ENCODE results near the gene OR2T27. TPM values are rescaled to one million over a fixed set of nuclear protein-coding genes. Genes with fewer than 3 reads are reported as not detected.

Gene OR2T27
- total and polyA plus RNA-seq, 7 donors: not detected

GRCh38 chr1:248697907-248698306 is 42.6 kb upstream of the OR2T27 start:
- 72 to 77% (median 75%) methylated on average over 6 of the region's 6 CpGs for WGBS, 3 donors
- ATAC-seq (no peak), DNase-seq (no peak)
- H3K4me3 ChIP-seq: no peak overlapping the region
- H3K36me3 ChIP-seq (ENCODE audit: insufficient read depth in 1 of 2, low read depth in 1 of 2): no peaks in the 10 kb centered on the region
- TF ChIP-seq, protein P1, sequence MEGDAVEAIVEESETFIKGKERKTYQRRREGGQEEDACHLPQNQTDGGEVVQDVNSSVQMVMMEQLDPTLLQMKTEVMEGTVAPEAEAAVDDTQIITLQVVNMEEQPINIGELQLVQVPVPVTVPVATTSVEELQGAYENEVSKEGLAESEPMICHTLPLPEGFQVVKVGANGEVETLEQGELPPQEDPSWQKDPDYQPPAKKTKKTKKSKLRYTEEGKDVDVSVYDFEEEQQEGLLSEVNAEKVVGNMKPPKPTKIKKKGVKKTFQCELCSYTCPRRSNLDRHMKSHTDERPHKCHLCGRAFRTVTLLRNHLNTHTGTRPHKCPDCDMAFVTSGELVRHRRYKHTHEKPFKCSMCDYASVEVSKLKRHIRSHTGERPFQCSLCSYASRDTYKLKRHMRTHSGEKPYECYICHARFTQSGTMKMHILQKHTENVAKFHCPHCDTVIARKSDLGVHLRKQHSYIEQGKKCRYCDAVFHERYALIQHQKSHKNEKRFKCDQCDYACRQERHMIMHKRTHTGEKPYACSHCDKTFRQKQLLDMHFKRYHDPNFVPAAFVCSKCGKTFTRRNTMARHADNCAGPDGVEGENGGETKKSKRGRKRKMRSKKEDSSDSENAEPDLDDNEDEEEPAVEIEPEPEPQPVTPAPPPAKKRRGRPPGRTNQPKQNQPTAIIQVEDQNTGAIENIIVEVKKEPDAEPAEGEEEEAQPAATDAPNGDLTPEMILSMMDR (IDR thresholded peaks at IDR 0.05): no peak
- intact Hi-C loops (cut with DNase I): loop anchor here in 1 of 2 donors (5.0 kb wide), 1 partner anchor 109 kb away; no protein-coding TSS in a partner anchor
- no peak overlapping the region for H3K27ac ChIP-seq
- no peaks in the 10 kb centered on the region for H3K4me1 ChIP-seq
- H3K27me3 ChIP-seq (ENCODE audit: insufficient read depth in 3 of 3, low read length in 2 of 3): peaks cover 0 to 2% (median 0%) of the 10 kb centered on the region in 3 donors
- H3K9me3 ChIP-seq: no peaks in the 10 kb centered on the region

DNA sequence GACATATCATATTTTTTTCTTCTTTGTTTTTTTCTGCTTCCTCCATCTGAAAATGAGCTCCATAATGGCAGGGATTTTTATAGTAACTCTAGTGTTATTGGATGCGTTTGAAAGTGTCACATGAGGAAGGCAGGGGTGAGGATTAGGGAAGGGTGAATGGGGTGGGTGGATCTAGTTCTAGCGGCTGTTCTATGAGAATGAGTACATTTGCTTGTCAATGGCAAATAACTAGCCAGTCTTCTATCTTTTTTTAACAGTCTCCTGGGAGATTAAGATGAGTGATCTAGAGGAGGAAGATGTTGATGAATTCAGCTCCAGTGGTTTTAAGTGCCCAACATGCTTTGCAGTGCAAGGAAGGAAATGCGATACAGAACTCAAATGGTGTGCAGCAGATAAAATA is 41.4 kb upstream of the OR2T27 start:
- intact Hi-C loops (cut with DNase I): loop anchor here in 1 of 2 donors (5.0 kb wide), 1 partner anchor 111 kb away; no protein-coding TSS in a partner anchor
- peaks cover 0 to 4% (median 0%) of the 10 kb centered on the region in 3 donors for H3K27me3 ChIP-seq (ENCODE audit: insufficient read depth in 3 of 3, low read length in 2 of 3)
- H3K4me1 ChIP-seq: no peaks in the 10 kb centered on the region
- WGBS, 3 donors: 81 to 82% (median 81%) methylated on average over 3 of the region's 3 CpGs
- H3K36me3 ChIP-seq (ENCODE audit: insufficient read depth in 1 of 2, low read depth in 1 of 2): no peaks in the 10 kb centered on the region
- ATAC-seq (no peak), DNase-seq (no peak)
- TF ChIP-seq, protein P1 (IDR thresholded peaks at IDR 0.05): no peak
- no peak overlapping the region for H3K4me3 ChIP-seq
- no peaks in the 10 kb centered on the region for H3K9me3 ChIP-seq
- H3K27ac ChIP-seq: no peak overlapping the region

GRCh38 chr1:248696261-248696660 is 40.9 kb upstream of the OR2T27 start:
- WGBS, 3 donors: 54 to 68% (median 61%) methylated on average over 3 of the region's 3 CpGs
- Histone ChIP-seq H3K4me1 (no peaks in the 10 kb centered on the region), H3K27ac (no peak overlapping the region), H3K9me3 (no peaks in the 10 kb centered on the region), H3K27me3 (ENCODE audit: insufficient read depth in 3 of 3, low read length in 2 of 3) (peaks cover 0 to 4% (median 0%) of the 10 kb centered on the region in 3 donors), H3K4me3 (no peak overlapping the region), H3K36me3 (ENCODE audit: insufficient read depth in 1 of 2, low read depth in 1 of 2) (no peaks in the 10 kb centered on the region)
- TF ChIP-seq, protein P1 (IDR thresholded peaks at IDR 0.05): no peak
- ATAC-seq: no peak
- no peak for DNase-seq
- intact Hi-C loops (cut with DNase I): loop anchor here in 1 of 2 donors (5.0 kb wide), 1 partner anchor 111 kb away; no protein-coding TSS in a partner anchor

- 86 to 88% (median 86%) methylated on average over 13 of the region's 13 CpGs for WGBS, 3 donors
- H3K4me1 ChIP-seq: no peaks in the 10 kb centered on the region
- TF ChIP-seq, protein P1 (IDR thresholded peaks at IDR 0.05): no peak
- intact Hi-C loops (cut with DNase I): loop anchor here in 1 of 2 donors (5.0 kb wide), 1 partner anchor 112 kb away; no protein-coding TSS in a partner anchor
- H3K27me3 ChIP-seq (ENCODE audit: insufficient read depth in 3 of 3, low read length in 2 of 3): peaks cover 0 to 4% (median 0%) of the 10 kb centered on the region in 3 donors
- no peaks in the 10 kb centered on the region for H3K36me3 ChIP-seq (ENCODE audit: insufficient read depth in 1 of 2, low read depth in 1 of 2)
- no peak overlapping the region for H3K27ac ChIP-seq
- H3K9me3 ChIP-seq: no peaks in the 10 kb centered on the region
- H3K4me3 ChIP-seq: no peak overlapping the region
- DNase-seq: no peak
- ATAC-seq: no peak
Measured at GRCh38 chr1:248695451-248696132, 40.3 kb upstream of the OR2T27 start.

All from psoas muscle (tissue), 8 donors.